K562 (cell line): ENCODE data around the gene ING2. TPM values are rescaled to one million over a fixed set of nuclear protein-coding genes. Genes with fewer than 3 reads are reported as not detected.

ENCODE experiments used
- ATAC-seq: fragments of 200-7000 bp; cut with Tn5 transposase; 3 replicates; pipeline ENCODE4 v1.9.1; 2020; ENCODE audit warnings: moderate library complexity
- BruUV-seq: library from RNA; stranded (reverse); fragments of 400-500 nt; replicated peaks from 2 replicates; lab custom pipeline; 2021; lab: Mats Ljungman, UMichigan
- CTCF ChIA-PET: fragments of 300-600 bp; formaldehyde crosslinking; extraction: SDS; loops from one replicate; lab custom pipeline; 2021; ENCODE audit warnings: low intra/inter-chr PET ratio; lab: Yijun Ruan, JAX
- POLR2A ChIA-PET: fragments of 300-600, 350-650 bp; sonication (Branson Sonifier 250); formaldehyde crosslinking; extraction: SDS; loops from one replicate; lab custom pipeline; 2021; ENCODE audit warnings: antibody characterized with exemption, inconsistent platforms; lab: Yijun Ruan, JAX
- DNase-seq, 4 experiments: peaks; one replicate each; pipeline versions ENCODE4 v3.0.0 to v3.0.0-alpha.2; 2011 to 2018; ENCODE audit warnings: low spot score in 3 of 4, mixed read lengths in 3 of 4; ENCODE audit errors: extremely low read depth in 1 of 4
- FAIRE-seq: peaks from 2 replicates; lab custom pipeline; 2011; peaks lifted over from hg19 to GRCh38; lab: Jason Lieb, UNC
- H2AFZ ChIP-seq: 2 replicates; pipeline ENCODE4 v1.6.0; 2011; ENCODE audit warnings: low read depth, low read length, control low read depth, inconsistent platforms
- H3K27ac ChIP-seq: fragments of 200-600 bp; 3 replicates; pipeline ENCODE4 v1.8.0; 2011; ENCODE audit warnings: low read depth, mild to moderate bottlenecking, control low read depth, inconsistent platforms, low read length, moderate library complexity, mixed read lengths; ENCODE audit errors: extremely low read depth
- H3K27me3 ChIP-seq, 2 experiments: fragments of 300-600 bp in 1 of 2; 2 replicates in 1 of 2; 3 replicates in 1 of 2; pipeline versions ENCODE4 v1.6.0 to v1.8.0; 2011; ENCODE audit warnings: inconsistent platforms in 2 of 2, low read length in 2 of 2, mild to moderate bottlenecking in 1 of 2, mixed read lengths in 1 of 2, moderate library complexity in 1 of 2; ENCODE audit not compliant: control insufficient read depth in 2 of 2, insufficient read depth in 2 of 2
- H3K36me3 ChIP-seq: fragments of 300-600 bp; 3 replicates; pipeline ENCODE4 v1.8.0; 2011; ENCODE audit warnings: mild to moderate bottlenecking, low read length, inconsistent platforms; ENCODE audit not compliant: control insufficient read depth, insufficient read depth
- H3K4me1 ChIP-seq, 2 experiments: fragments of 200-600 bp in 1 of 2; replicated peaks in 1 of 2; 2 replicates in 1 of 2; 3 replicates in 1 of 2; pipeline versions ENCODE4 v1.5.1 to v1.8.0; 2011; ENCODE audit warnings: inconsistent platforms in 2 of 2, low read length in 2 of 2, mild to moderate bottlenecking in 1 of 2, mixed read lengths in 1 of 2, moderate library complexity in 1 of 2; ENCODE audit not compliant: control insufficient read depth in 2 of 2, insufficient read depth in 2 of 2
- H3K4me2 ChIP-seq: 2 replicates; pipeline ENCODE4 v1.6.1; 2011; ENCODE audit warnings: low read length, control low read depth, inconsistent platforms, mixed read lengths; ENCODE audit not compliant: insufficient read depth
- H3K4me3 ChIP-seq: fragments of 200-600 bp; sonication (generic), shearing (Covaris generic); 2 replicates; pipeline ENCODE4 v1.5.1; 2016; ENCODE audit warnings: control low read depth, inconsistent platforms
- H3K79me2 ChIP-seq: fragments of 200-600 bp; 3 replicates; pipeline ENCODE4 v1.8.0; 2011; ENCODE audit warnings: low read length, inconsistent platforms; ENCODE audit not compliant: control insufficient read depth, insufficient read depth
- H3K9ac ChIP-seq, 2 experiments: 2 replicates each; pipeline versions ENCODE4 v1.6.0 to v1.6.1; 2011; ENCODE audit warnings: low read depth in 2 of 2, low read length in 2 of 2, control low read depth in 1 of 2, inconsistent platforms in 1 of 2, mild to moderate bottlenecking in 1 of 2, mixed read lengths in 1 of 2; ENCODE audit not compliant: insufficient read depth in 1 of 2
- H3K9me1 ChIP-seq: one replicate; pipeline ENCODE4 v1.6.0; 2011; ENCODE audit warnings: inconsistent platforms, mild to moderate bottlenecking, low read length, moderate library complexity; ENCODE audit not compliant: control insufficient read depth, insufficient read depth
- H3K9me3 ChIP-seq: replicated peaks from 2 replicates; pipeline ENCODE4 v1.5.1; 2011; ENCODE audit warnings: low read depth, low read length, inconsistent platforms; ENCODE audit not compliant: control insufficient read depth, insufficient read depth
- H4K20me1 ChIP-seq: replicated peaks from 2 replicates; pipeline ENCODE4 v1.6.1; 2011; ENCODE audit warnings: low read length, inconsistent platforms, mixed read lengths; ENCODE audit not compliant: control insufficient read depth, insufficient read depth
- CBFA2T2 ChIP-seq: fragments of 450-650 bp; conservative IDR thresholded peaks from 2 replicates; pipeline ENCODE4 v1.6.1; 2017; ENCODE audit warnings: mild to moderate bottlenecking
- CBFA2T3 ChIP-seq: fragments of 450-650 bp; IDR thresholded peaks from 2 replicates; pipeline ENCODE4 v1.6.1; 2017
- NR2F6 ChIP-seq: fragments of 450-650 bp; formaldehyde crosslinking; IDR thresholded peaks from 2 replicates; pipeline ENCODE4 v1.4.0; 2020; ENCODE audit warnings: mild to moderate bottlenecking
- TAL1 ChIP-seq: fragments of 450-650 bp; IDR thresholded peaks from 2 replicates; pipeline ENCODE4 v1.6.1; 2016; ENCODE audit warnings: mild to moderate bottlenecking
- TEAD4 ChIP-seq, 2 experiments: sonication (generic) in 1 of 2; formaldehyde crosslinking in 1 of 2; IDR thresholded peaks; 2 replicates each; pipeline versions ENCODE4 v1.6.1 to v1.8.0; 2012 to 2022; ENCODE audit warnings: borderline replicate concordance in 1 of 2, inconsistent platforms in 1 of 2, low read length in 1 of 2, mild to moderate bottlenecking in 1 of 2, missing genetic modification reagents in 1 of 2
- ZFP36 ChIP-seq: fragments of 150-350 bp; IDR thresholded peaks from 2 replicates; pipeline ENCODE4 v1.6.1; 2018; ENCODE audit warnings: low read length, low read depth; ENCODE audit not compliant: partially characterized antibody
- WGBS: fragments of 100-300 bp; shearing (Covaris generic); methylation state at CpG from one replicate; pipeline ENCODE4 v1.1.6; 2016; ENCODE audit warnings: low coverage, mixed read lengths; ENCODE audit not compliant: insufficient coverage; ENCODE audit errors: missing lambda C conversion rate; 5-methylcytosine and 5-hydroxymethylcytosine counted together
- in situ Hi-C: fragments of 300-500 bp; cut with MboI; formaldehyde crosslinking; loops from 4 replicates; pipeline ENCODE4 v1.15.0; 2018; ENCODE audit warnings: inconsistent platforms, mixed read lengths
- intact Hi-C: fragments of 100-400 bp; cut with micrococcal nuclease; formaldehyde crosslinking; loops from 2 replicates; pipeline ENCODE4 v1.14.2; 2022
- polyA plus RNA-seq, 8 experiments: library from polyadenylated mRNA; depleted of rRNA in 4 of 8; stranded (reverse) in 5 of 8; unstranded in 3 of 8; fragments of >200 nt; fragmentation: Nextera tagmentation in 2 of 8; fragmentation: Illumina TruSeq in 1 of 8; extraction: Ambion mirVana in 2 of 8; extraction: Trizol in 1 of 8; gene quantifications; 2 replicates each; pipeline versions ENCODE4 v1.2.1 to v1.2.3, GENCODE V29; 2011 to 2014; ENCODE audit warnings: inconsistent platforms in 1 of 8, missing spikeins in 1 of 8
- total RNA-seq, 7 experiments: library from RNA; depleted of rRNA in 6 of 7; stranded (reverse); fragments of >200 nt in 6 of 7; fragmentation: Illumina TruSeq in 2 of 7; extraction: Trizol in 2 of 7; gene quantifications; 2 replicates each; pipeline versions ENCODE4 v1.2.1 to v1.2.3, GENCODE V29; 2011 to 2021; ENCODE audit warnings: low replicate concordance in 1 of 7
- TF ChIP-seq, protein P1 (sequence below): sonication (generic); formaldehyde crosslinking; IDR thresholded peaks from 2 replicates; pipeline ENCODE4 v1.9.0; 2022; ENCODE audit warnings: mild to moderate bottlenecking, missing genetic modification reagents

ING2 gene
- total and polyA plus RNA-seq, 9 of the 15 experiments (the other 6 are each of a cell fraction or from before 2014, with no cell fraction given): 2.9 to 21.4 (median 12.4) TPM

DNA sequence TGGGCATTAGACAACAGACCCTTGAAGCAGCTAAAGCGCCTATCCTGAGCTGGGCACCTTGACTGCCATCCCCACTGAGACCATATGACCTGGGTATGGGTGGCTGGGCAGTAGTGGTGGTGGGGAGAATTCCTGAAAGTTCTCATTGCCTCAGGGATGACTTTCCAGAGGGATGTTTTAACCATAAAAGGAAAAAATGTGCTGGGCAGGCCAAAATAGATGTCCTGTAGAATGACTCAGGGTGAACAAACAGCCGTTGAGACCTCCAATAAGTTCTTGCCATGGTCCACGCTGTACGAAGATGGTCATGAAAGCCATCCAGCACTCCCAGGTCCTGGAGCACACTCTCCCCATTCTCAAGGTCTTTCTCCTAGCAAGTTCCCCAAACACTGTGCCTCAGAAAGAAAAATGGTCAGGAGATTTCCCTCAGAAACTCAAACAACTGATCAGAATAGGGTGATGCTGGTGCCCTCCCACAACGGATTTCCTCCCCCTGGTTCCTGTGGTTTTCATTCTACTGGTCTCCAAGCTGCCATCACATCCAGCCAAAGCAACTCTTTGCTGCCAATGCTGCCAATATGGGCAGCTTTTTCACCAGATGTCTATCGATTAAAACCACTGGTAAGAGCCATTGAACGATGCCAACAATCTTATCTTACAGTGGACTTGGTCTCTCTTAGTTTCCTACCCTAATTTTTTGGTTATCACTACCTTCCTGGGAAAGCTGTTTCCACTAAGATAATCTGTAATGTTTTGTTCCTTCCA, 49.2 kb upstream of the ING2 start:
- H3K27ac ChIP-seq: no peak overlapping the region
- TF ChIP-seq CBFA2T2: peak; percentile 25; the same call in 1 of the 2 replicates
- TF ChIP-seq CBFA2T3: peak; percentile 48
- TF ChIP-seq, protein P1, sequence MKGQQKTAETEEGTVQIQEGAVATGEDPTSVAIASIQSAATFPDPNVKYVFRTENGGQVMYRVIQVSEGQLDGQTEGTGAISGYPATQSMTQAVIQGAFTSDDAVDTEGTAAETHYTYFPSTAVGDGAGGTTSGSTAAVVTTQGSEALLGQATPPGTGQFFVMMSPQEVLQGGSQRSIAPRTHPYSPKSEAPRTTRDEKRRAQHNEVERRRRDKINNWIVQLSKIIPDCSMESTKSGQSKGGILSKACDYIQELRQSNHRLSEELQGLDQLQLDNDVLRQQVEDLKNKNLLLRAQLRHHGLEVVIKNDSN (CRISPR knock-in tag): no peak
- no peak for TF ChIP-seq NR2F6 (CRISPR knock-in tag)
- no peak for TF ChIP-seq ZFP36
- TF ChIP-seq TEAD4 (IDR thresholded peaks at IDR 0.05; ENCODE audit: low read length): peak; percentile 34; the same call in 1 of the 2 replicates
- TF ChIP-seq TEAD4 (CRISPR knock-in tag; IDR thresholded peaks at IDR 0.05; ENCODE audit: borderline replicate concordance): no peak
- peak; percentile 25; the same call in 1 of the 2 replicates for TF ChIP-seq TAL1
- no peak overlapping the region for H3K9ac ChIP-seq
- no peak overlapping the region for H3K4me2 ChIP-seq
- H3K27me3 ChIP-seq: no peaks in the 10 kb centered on the region
- no TSS peak for BruUV-seq
- H3K4me1 ChIP-seq: peaks cover 0 to 3% of the 10 kb centered on the region in 2 experiments; a peak in 1 of 5 replicates
- no peak for ATAC-seq
- H3K4me3 ChIP-seq: no peak overlapping the region
- ChIA-PET CTCF (no interaction called here), POLR2A (interaction anchor here (0.7 to 1.6 kb wide), 2 partner anchors 9 to 1527 kb away, joined by 3 to 7 read pairs; no protein-coding TSS in a partner anchor)
- peaks cover 14% of the 10 kb centered on the region; the same call in 1 of the 3 replicates for H3K36me3 ChIP-seq
- no peaks in the 10 kb centered on the region for H3K79me2 ChIP-seq
- DNase-seq: no peak
- in situ Hi-C loops: loop anchor here (25.0 kb wide), 1 partner anchor 707 kb away; no protein-coding TSS in a partner anchor
- H2AFZ ChIP-seq: no peak overlapping the region
- WGBS: 46% methylated on average over 7 of the region's 7 CpGs
- no peak for FAIRE-seq
- H3K9me3 ChIP-seq: no peaks in the 10 kb centered on the region
- no peaks in the 10 kb centered on the region for H4K20me1 ChIP-seq
- intact Hi-C loops: no loop called here
- H3K9me1 ChIP-seq: no peaks in the 10 kb centered on the region
